KMS-11 (cell line): ENCODE results near the gene PTPRN2.
"Not testable (repeated sequence)": the region's sequence is repeated elsewhere in the genome, so short reads cannot be mapped to it uniquely, and the experiment has no call there.

ENCODE experiments used
- H2AFZ ChIP-seq: fragments of 200-600 bp; sonication (generic); 2 replicates; pipeline ENCODE4 v1.6.1; 2016; ENCODE audit warnings: antibody characterized with exemption, mixed run types, low read depth
- H3K27ac ChIP-seq: fragments of 200-600 bp; sonication (generic); 2 replicates; pipeline ENCODE4 v1.6.1; 2016; ENCODE audit warnings: mild to moderate bottlenecking, mixed run types
- H3K27me3 ChIP-seq: fragments of 200-600 bp; sonication (generic); 2 replicates; pipeline ENCODE4 v1.6.1; 2017; ENCODE audit warnings: mild to moderate bottlenecking, low read depth, mixed run types, moderate library complexity; ENCODE audit not compliant: insufficient read depth
- H3K36me3 ChIP-seq: fragments of 200-600 bp; sonication (generic); 2 replicates; pipeline ENCODE4 v1.6.1; 2017; ENCODE audit warnings: mild to moderate bottlenecking, mixed run types; ENCODE audit not compliant: insufficient read depth
- H3K4me1 ChIP-seq: fragments of 200-600 bp; sonication (generic); 2 replicates; pipeline ENCODE4 v1.6.1; 2016; ENCODE audit warnings: mild to moderate bottlenecking, low read depth, mixed run types; ENCODE audit not compliant: poor library complexity, severe bottlenecking
- H3K4me2 ChIP-seq: fragments of 200-600 bp; sonication (generic); 2 replicates; pipeline ENCODE4 v1.7.0; 2016; ENCODE audit warnings: mild to moderate bottlenecking, mixed run types
- H3K4me3 ChIP-seq: fragments of 200-600 bp; sonication (generic); IDR thresholded peaks from 2 replicates; pipeline ENCODE4 v1.6.1; 2017; ENCODE audit warnings: low read depth, low read length, mixed read lengths; ENCODE audit not compliant: insufficient read depth
- H3K79me2 ChIP-seq: fragments of 200-600 bp; sonication (generic); 2 replicates; pipeline ENCODE4 v1.6.1; 2016; ENCODE audit warnings: low read depth, mixed run types; ENCODE audit not compliant: insufficient read depth
- H3K9ac ChIP-seq: fragments of 200-600 bp; sonication (generic); 2 replicates; pipeline ENCODE4 v1.6.1; 2016; ENCODE audit warnings: mild to moderate bottlenecking, mixed run types
- H4K20me1 ChIP-seq: fragments of 200-600 bp; sonication (generic); 2 replicates; pipeline ENCODE4 v1.6.1; 2016; ENCODE audit warnings: mild to moderate bottlenecking, mixed run types; ENCODE audit not compliant: insufficient read depth
- CTCF ChIP-seq: fragments of 200-600 bp; sonication (generic); conservative IDR thresholded peaks from 2 replicates; pipeline ENCODE4 v1.6.1; 2017; ENCODE audit warnings: low read depth, mild to moderate bottlenecking, antibody characterized with exemption, low read length, moderate library complexity, mixed read lengths

The PTPRN2 gene

GRCh38 chr7:158354861-158355260, 232.8 kb downstream of the PTPRN2 start:
- Histone ChIP-seq H3K4me3 (no peak overlapping the region), H3K4me1 (no peaks in the 10 kb centered on the region), H3K9ac (no peak overlapping the region), H3K36me3 (no peaks in the 10 kb centered on the region), H2AFZ (no peak overlapping the region), H3K4me2 (no peak overlapping the region), H3K27me3 (peaks cover 7% of the 10 kb centered on the region; the same call in 1 of the 2 replicates), H3K79me2 (no peaks in the 10 kb centered on the region), H4K20me1 (no peaks in the 10 kb centered on the region), H3K27ac (no peak overlapping the region)
- TF ChIP-seq CTCF = no peak

- Histone ChIP-seq H3K27me3 (peaks cover 7% of the 10 kb centered on the region; the same call in 1 of the 2 replicates), H4K20me1 (no peaks in the 10 kb centered on the region), H3K79me2 (no peaks in the 10 kb centered on the region)
These were observed 233.7 kb downstream of the PTPRN2 start for GRCh38 chr7:158353606-158354570.

GRCh38 chr7:158351899-158352729, 235.5 kb downstream of the PTPRN2 start:
- not testable (repeated sequence) for H3K4me2 ChIP-seq, H3K9ac ChIP-seq, H3K27ac ChIP-seq, H3K36me3 ChIP-seq, H3K79me2 ChIP-seq, H3K4me1 ChIP-seq, H2AFZ ChIP-seq, H3K4me3 ChIP-seq, H4K20me1 ChIP-seq, H3K27me3 ChIP-seq

More at GRCh38 chr7:158353606-158354570, 233.7 kb downstream of the PTPRN2 start:
- Histone ChIP-seq H3K4me3 (no peak overlapping the region), H2AFZ (no peak overlapping the region), H3K36me3 (no peaks in the 10 kb centered on the region), H3K4me2 (no peak overlapping the region), H3K4me1 (no peaks in the 10 kb centered on the region), H3K27ac (no peak overlapping the region), H3K9ac (no peak overlapping the region)
- TF ChIP-seq CTCF = peak; percentile 74

- H2AFZ ChIP-seq = no peak overlapping the region
- H3K4me2 ChIP-seq = no peak overlapping the region
- H3K9ac ChIP-seq = no peak overlapping the region
- no peaks in the 10 kb centered on the region for H3K36me3 ChIP-seq
- H3K4me3 ChIP-seq = no peak overlapping the region
- H3K27me3 ChIP-seq = peaks cover 4% of the 10 kb centered on the region; the same call in 1 of the 2 replicates
- no peak overlapping the region for H3K27ac ChIP-seq
- TF ChIP-seq CTCF = no peak
- H3K4me1 ChIP-seq = no peaks in the 10 kb centered on the region
- no peaks in the 10 kb centered on the region for H4K20me1 ChIP-seq
- no peaks in the 10 kb centered on the region for H3K79me2 ChIP-seq
These were observed 236.1 kb downstream of the PTPRN2 start for GRCh38 chr7:158351481-158351880.
